Osteocyte (in vitro differentiated cells): ENCODE measurements around the gene IVNS1ABP. TPM values are rescaled to one million over a fixed set of nuclear protein-coding genes. Genes with fewer than 3 reads are reported as not detected.

Source experiments
- DNase-seq: peaks from one replicate; pipeline ENCODE4 v3.0.0; 2021; ENCODE audit warnings: mixed read lengths; ENCODE audit not compliant: unreplicated experiment; ENCODE audit errors: extremely low spot score
- H3K27ac Mint-ChIP-seq: one replicate; pipeline ENCODE4 v1.8.0; 2021; ENCODE audit warnings: mild to moderate bottlenecking, mixed read lengths; ENCODE audit not compliant: unreplicated experiment
- H3K27me3 Mint-ChIP-seq: one replicate; pipeline ENCODE4 v1.8.0; 2021; ENCODE audit warnings: mixed read lengths; ENCODE audit not compliant: unreplicated experiment
- H3K36me3 Mint-ChIP-seq: one replicate; pipeline ENCODE4 v1.8.0; 2021; ENCODE audit warnings: mixed read lengths; ENCODE audit not compliant: unreplicated experiment
- H3K4me1 Mint-ChIP-seq: one replicate; pipeline ENCODE4 v1.8.0; 2021; ENCODE audit warnings: mixed read lengths; ENCODE audit not compliant: unreplicated experiment
- H3K4me3 Mint-ChIP-seq: one replicate; pipeline ENCODE4 v1.8.0; 2021; ENCODE audit warnings: mild to moderate bottlenecking, moderate library complexity, mixed read lengths; ENCODE audit not compliant: unreplicated experiment
- H3K9me3 Mint-ChIP-seq: one replicate; pipeline ENCODE4 v1.8.0; 2021; ENCODE audit warnings: mixed read lengths; ENCODE audit not compliant: unreplicated experiment
- total RNA-seq: library from RNA; stranded (reverse); gene quantifications from 2 replicates; pipeline ENCODE4 v1.2.1, GENCODE V29; 2021
- TF ChIP-seq, protein P1 (sequence below): fragments of 200-600 bp; sonication (generic); IDR thresholded peaks from 2 replicates; pipeline ENCODE4 v1.5.0; 2021; ENCODE audit warnings: antibody characterized with exemption, mild to moderate bottlenecking, moderate library complexity

Gene IVNS1ABP
- total RNA-seq, 1 donor from 2014 or later: 130 TPM

DNA sequence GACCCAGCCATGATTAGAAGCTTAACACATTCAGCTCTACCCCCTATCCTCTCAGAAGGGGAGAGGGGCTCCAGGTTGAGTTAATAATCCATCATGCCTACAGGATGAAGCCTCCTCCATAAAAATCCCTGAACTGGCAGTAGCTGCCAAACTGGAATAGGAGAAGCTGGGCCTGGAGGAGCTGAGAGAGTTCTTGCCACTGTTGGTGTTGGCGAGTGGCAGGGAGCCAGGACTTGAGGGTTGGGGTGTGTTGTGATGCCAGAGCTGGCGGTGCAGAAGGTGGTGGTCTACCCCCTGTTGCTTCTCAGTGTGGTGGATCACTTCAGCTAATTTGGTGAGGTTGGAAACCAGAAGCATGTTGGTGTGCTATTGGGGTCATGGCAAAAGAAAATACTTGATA, 36.5 kb downstream of the IVNS1ABP start:
- no peak for DNase-seq
- H3K4me3 Mint-ChIP-seq: no peak overlapping the region
- no peaks in the 10 kb centered on the region for H3K27me3 Mint-ChIP-seq
- TF ChIP-seq, protein P1, sequence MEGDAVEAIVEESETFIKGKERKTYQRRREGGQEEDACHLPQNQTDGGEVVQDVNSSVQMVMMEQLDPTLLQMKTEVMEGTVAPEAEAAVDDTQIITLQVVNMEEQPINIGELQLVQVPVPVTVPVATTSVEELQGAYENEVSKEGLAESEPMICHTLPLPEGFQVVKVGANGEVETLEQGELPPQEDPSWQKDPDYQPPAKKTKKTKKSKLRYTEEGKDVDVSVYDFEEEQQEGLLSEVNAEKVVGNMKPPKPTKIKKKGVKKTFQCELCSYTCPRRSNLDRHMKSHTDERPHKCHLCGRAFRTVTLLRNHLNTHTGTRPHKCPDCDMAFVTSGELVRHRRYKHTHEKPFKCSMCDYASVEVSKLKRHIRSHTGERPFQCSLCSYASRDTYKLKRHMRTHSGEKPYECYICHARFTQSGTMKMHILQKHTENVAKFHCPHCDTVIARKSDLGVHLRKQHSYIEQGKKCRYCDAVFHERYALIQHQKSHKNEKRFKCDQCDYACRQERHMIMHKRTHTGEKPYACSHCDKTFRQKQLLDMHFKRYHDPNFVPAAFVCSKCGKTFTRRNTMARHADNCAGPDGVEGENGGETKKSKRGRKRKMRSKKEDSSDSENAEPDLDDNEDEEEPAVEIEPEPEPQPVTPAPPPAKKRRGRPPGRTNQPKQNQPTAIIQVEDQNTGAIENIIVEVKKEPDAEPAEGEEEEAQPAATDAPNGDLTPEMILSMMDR: no peak
- H3K9me3 Mint-ChIP-seq: peaks cover 4% of the 10 kb centered on the region
- no peak overlapping the region for H3K27ac Mint-ChIP-seq
- H3K4me1 Mint-ChIP-seq: peaks cover 28% of the 10 kb centered on the region
- peaks cover 18% of the 10 kb centered on the region for H3K36me3 Mint-ChIP-seq

DNA sequence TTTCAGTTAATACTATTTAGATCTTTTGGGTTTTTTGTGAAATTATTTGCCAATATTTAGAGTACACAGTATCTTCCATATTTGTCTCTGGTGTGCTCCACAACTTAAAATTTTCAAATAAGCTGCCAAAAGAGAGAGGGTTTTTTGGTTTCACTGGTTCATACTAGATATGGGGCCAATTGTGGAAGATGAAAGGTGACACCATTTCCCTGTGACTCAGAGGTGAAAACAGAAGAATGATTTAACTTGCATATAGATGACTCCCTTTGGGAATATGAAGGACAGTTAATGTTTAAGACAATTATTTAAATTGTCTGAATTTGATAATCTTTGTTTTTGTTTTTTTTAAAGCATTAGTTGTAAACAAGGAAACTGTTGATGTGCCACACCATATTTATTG, 37.5 kb downstream of the IVNS1ABP start:
- peaks cover 19% of the 10 kb centered on the region for H3K4me1 Mint-ChIP-seq
- peaks cover 18% of the 10 kb centered on the region for H3K36me3 Mint-ChIP-seq
- TF ChIP-seq, protein P1: no peak
- no peaks in the 10 kb centered on the region for H3K27me3 Mint-ChIP-seq
- DNase-seq: no peak
- H3K9me3 Mint-ChIP-seq: peaks cover 4% of the 10 kb centered on the region
- H3K4me3 Mint-ChIP-seq: no peak overlapping the region
- H3K27ac Mint-ChIP-seq: no peak overlapping the region

DNA sequence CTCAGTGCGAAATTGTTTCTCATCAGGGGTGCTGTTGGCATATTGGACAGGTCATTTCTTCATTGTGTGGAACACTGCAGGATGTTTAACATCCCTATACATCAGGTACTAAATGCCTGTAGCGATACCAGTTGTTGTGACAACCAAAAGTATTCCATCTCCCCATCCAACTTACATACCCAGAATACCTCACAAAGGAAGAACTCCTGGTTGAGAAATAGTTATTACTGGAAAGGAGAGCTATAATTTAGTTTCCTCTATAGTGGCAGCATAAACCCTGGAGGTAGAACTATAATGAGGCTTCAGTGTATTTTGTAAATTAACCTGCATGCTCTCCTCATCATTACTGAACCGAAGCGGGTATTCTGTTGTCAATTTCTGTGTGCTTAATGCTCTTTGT, 45.1 kb downstream of the IVNS1ABP start:
- DNase-seq: no peak
- Mint-ChIP-seq H3K27me3 (no peaks in the 10 kb centered on the region), H3K9me3 (no peaks in the 10 kb centered on the region), H3K27ac (no peak overlapping the region), H3K4me3 (no peak overlapping the region), H3K4me1 (peaks cover 15% of the 10 kb centered on the region), H3K36me3 (no peaks in the 10 kb centered on the region)
- TF ChIP-seq, protein P1: no peak

DNA sequence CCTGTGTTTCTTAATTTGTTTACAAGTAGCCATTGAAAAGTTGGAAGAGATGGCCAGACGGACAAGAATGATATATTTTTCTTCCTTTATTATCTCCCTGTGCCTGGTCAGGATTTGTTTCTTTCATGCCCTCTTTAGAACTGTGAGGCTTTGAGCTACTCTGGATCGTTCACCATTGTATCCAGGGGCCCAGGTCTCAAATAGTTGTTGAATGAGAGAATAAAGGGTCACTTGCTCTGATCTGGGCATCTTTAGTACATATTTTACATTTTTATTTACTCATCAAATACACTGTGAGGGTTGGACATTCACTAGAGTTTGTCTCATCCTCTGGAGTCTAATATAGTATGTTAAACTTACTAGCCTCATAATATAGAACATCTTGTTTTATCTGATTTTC, 48.7 kb downstream of the IVNS1ABP start:
- Mint-ChIP-seq H3K4me3 (no peak overlapping the region), H3K27ac (no peak overlapping the region), H3K4me1 (peaks cover 15% of the 10 kb centered on the region), H3K9me3 (no peaks in the 10 kb centered on the region), H3K27me3 (no peaks in the 10 kb centered on the region), H3K36me3 (no peaks in the 10 kb centered on the region)
- TF ChIP-seq, protein P1: no peak
- no peak for DNase-seq

DNA sequence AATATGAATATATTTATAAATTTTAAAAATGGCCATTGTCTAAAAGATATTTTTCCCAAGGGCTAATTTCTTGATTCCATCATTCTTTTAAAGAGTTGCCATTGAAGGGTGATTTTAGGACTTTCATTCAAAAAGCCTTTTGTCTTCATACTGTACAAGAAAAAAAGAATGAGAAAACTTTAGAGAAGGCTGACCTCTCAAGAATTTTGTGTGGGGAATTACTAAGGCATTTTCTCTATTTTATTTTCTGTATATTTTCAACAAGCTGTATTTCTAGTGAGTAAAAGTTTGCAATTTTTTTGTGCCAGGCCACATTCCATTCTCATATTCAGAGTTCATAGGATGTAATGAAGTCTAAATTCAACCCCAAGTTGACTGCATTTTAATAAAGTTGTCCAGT, 49.3 kb downstream of the IVNS1ABP start:
- Mint-ChIP-seq H3K27me3 (no peaks in the 10 kb centered on the region), H3K27ac (no peak overlapping the region), H3K9me3 (no peaks in the 10 kb centered on the region), H3K4me3 (no peak overlapping the region), H3K36me3 (no peaks in the 10 kb centered on the region), H3K4me1 (peaks cover 15% of the 10 kb centered on the region)
- TF ChIP-seq, protein P1: no peak
- no peak for DNase-seq
